HepG2 (cell line): ENCODE measurements around the gene APOC1. TPM values are rescaled to one million over a fixed set of nuclear protein-coding genes. Genes with fewer than 3 reads are reported as not detected.

Experiments
- HBP1 ChIP-seq: IDR thresholded peaks from 2 replicates; pipeline ENCODE4 v1.6.1; 2016; ENCODE audit warnings: low read depth, control low read depth
- HDAC1 ChIP-seq: sonication (generic); formaldehyde crosslinking; IDR thresholded peaks from 2 replicates; pipeline ENCODE4 v1.5.1; 2020; ENCODE audit warnings: mild to moderate bottlenecking, missing genetic modification reagents
- HNF4G ChIP-seq, 2 experiments: sonication (generic) in 1 of 2; formaldehyde crosslinking in 1 of 2; IDR thresholded peaks; 2 replicates each; pipeline versions ENCODE4 v1.4.0 to v1.6.1; 2011 to 2020; ENCODE audit warnings: borderline replicate concordance in 2 of 2, low read depth in 2 of 2, mild to moderate bottlenecking in 2 of 2, low read length in 1 of 2, missing genetic modification reagents in 1 of 2, moderate library complexity in 1 of 2
- IRF2 ChIP-seq: IDR thresholded peaks from 2 replicates; pipeline ENCODE4 v1.6.1; 2018; ENCODE audit warnings: missing genetic modification reagents, missing compliant biosample characterization
- KDM2A ChIP-seq: sonication (generic); formaldehyde crosslinking; IDR thresholded peaks from 2 replicates; pipeline ENCODE4 v1.4.0; 2020; ENCODE audit warnings: low read depth, missing genetic modification reagents, borderline replicate concordance
- KLF13 ChIP-seq: sonication (generic); formaldehyde crosslinking; IDR thresholded peaks from 2 replicates; pipeline ENCODE4 v1.4.0; 2020; ENCODE audit warnings: mild to moderate bottlenecking, missing genetic modification reagents
- RCOR2 ChIP-seq: IDR thresholded peaks from 2 replicates; pipeline ENCODE4 v1.6.1; 2016; ENCODE audit warnings: missing biosample characterization, missing genetic modification reagents
- REPIN1 ChIP-seq: sonication (generic); formaldehyde crosslinking; IDR thresholded peaks from 2 replicates; pipeline ENCODE4 v1.8.0; 2022; ENCODE audit warnings: missing genetic modification reagents, low read depth, mild to moderate bottlenecking, borderline replicate concordance
- SIN3A ChIP-seq: IDR thresholded peaks from 2 replicates; pipeline ENCODE4 v1.6.1; 2011; ENCODE audit warnings: low read depth, mild to moderate bottlenecking, control low read depth, low read length, borderline replicate concordance
- SMYD3 ChIP-seq: sonication (generic); formaldehyde crosslinking; IDR thresholded peaks from 2 replicates; pipeline ENCODE4 v1.8.1; 2023; ENCODE audit warnings: mild to moderate bottlenecking, missing genetic modification reagents
- ZNF350 ChIP-seq: sonication (generic); formaldehyde crosslinking; IDR thresholded peaks from 2 replicates; pipeline ENCODE4 v1.4.0; 2020; ENCODE audit warnings: mild to moderate bottlenecking, low read depth, missing genetic modification reagents, borderline replicate concordance
- polyA plus RNA-seq, 8 experiments: library from polyadenylated mRNA; depleted of rRNA in 3 of 8; stranded (reverse) in 7 of 8; unstranded in 1 of 8; fragments of >200 nt; fragmentation: Illumina TruSeq in 4 of 8; extraction: Trizol in 4 of 8; gene quantifications; 2 replicates each; pipeline versions ENCODE4 v1.2.1 to v1.2.3, GENCODE V29; 2011 to 2016; ENCODE audit warnings: low read depth in 4 of 8, missing spikeins in 1 of 8, mixed read lengths in 1 of 8; ENCODE audit not compliant: insufficient read depth in 1 of 8
- total RNA-seq, 5 experiments: library from RNA; depleted of rRNA; stranded (reverse); fragments of >200 nt; fragmentation: Illumina TruSeq; extraction: Trizol; gene quantifications; 2 replicates each; pipeline ENCODE4 v1.2.3, GENCODE V29; 2016; ENCODE audit warnings: low read depth in 1 of 5
- TF ChIP-seq, protein P1 (sequence below): sonication (generic); formaldehyde crosslinking; IDR thresholded peaks from 2 replicates; pipeline ENCODE4 v1.4.0; 2020; ENCODE audit warnings: missing genetic modification reagents

Gene APOC1
- total and polyA plus RNA-seq, 2 of the 13 experiments (the other 11 are each of a cell fraction or from before 2014, with no cell fraction given): 600 to 1,235 TPM

GRCh38 chr19:44905437-44906160 lies 8.8 kb upstream of the APOC1 start, which contains the start of gene APOE (continued):
- TF ChIP-seq REPIN1 (CRISPR knock-in tag) (peak; percentile 84), HDAC1 (CRISPR knock-in tag) (no peak; the same call in 1 of the 2 replicates), HNF4G (IDR thresholded peaks at IDR 0.05; ENCODE audit: borderline replicate concordance, low read depth, low read length) (no peak), HNF4G (CRISPR knock-in tag; IDR thresholded peaks at IDR 0.05; ENCODE audit: borderline replicate concordance, low read depth) (peak; percentile 30; the same call in 1 of the 2 replicates), RCOR2 (no peak), SMYD3 (CRISPR knock-in tag) (peak; percentile 45; the same call in 1 of the 2 replicates), IRF2 (peak; percentile 36; the same call in 1 of the 2 replicates), KDM2A (CRISPR knock-in tag) (peak; percentile 54; the same call in 1 of the 2 replicates), KLF13 (CRISPR knock-in tag) (no peak), ZNF350 (peak; percentile 75; the same call in 1 of the 2 replicates), HBP1 (CRISPR knock-in tag) (no peak; the same call in 1 of the 2 replicates), SIN3A (peak; percentile 29; the same call in 1 of the 2 replicates)
- TF ChIP-seq, protein P1, sequence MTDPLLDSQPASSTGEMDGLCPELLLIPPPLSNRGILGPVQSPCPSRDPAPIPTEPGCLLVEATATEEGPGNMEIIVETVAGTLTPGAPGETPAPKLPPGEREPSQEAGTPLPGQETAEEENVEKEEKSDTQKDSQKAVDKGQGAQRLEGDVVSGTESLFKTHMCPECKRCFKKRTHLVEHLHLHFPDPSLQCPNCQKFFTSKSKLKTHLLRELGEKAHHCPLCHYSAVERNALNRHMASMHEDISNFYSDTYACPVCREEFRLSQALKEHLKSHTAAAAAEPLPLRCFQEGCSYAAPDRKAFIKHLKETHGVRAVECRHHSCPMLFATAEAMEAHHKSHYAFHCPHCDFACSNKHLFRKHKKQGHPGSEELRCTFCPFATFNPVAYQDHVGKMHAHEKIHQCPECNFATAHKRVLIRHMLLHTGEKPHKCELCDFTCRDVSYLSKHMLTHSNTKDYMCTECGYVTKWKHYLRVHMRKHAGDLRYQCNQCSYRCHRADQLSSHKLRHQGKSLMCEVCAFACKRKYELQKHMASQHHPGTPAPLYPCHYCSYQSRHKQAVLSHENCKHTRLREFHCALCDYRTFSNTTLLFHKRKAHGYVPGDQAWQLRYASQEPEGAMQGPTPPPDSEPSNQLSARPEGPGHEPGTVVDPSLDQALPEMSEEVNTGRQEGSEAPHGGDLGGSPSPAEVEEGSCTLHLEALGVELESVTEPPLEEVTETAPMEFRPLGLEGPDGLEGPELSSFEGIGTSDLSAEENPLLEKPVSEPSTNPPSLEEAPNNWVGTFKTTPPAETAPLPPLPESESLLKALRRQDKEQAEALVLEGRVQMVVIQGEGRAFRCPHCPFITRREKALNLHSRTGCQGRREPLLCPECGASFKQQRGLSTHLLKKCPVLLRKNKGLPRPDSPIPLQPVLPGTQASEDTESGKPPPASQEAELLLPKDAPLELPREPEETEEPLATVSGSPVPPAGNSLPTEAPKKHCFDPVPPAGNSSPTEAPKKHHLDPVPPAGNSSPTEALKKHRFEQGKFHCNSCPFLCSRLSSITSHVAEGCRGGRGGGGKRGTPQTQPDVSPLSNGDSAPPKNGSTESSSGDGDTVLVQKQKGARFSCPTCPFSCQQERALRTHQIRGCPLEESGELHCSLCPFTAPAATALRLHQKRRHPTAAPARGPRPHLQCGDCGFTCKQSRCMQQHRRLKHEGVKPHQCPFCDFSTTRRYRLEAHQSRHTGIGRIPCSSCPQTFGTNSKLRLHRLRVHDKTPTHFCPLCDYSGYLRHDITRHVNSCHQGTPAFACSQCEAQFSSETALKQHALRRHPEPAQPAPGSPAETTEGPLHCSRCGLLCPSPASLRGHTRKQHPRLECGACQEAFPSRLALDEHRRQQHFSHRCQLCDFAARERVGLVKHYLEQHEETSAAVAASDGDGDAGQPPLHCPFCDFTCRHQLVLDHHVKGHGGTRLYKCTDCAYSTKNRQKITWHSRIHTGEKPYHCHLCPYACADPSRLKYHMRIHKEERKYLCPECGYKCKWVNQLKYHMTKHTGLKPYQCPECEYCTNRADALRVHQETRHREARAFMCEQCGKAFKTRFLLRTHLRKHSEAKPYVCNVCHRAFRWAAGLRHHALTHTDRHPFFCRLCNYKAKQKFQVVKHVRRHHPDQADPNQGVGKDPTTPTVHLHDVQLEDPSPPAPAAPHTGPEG (CRISPR knock-in tag): 0 out of 2 replicates have a peak, but pooled peaks have one; percentile 19
